ENCODE data around the gene LINC01488.

GRCh38 chr11:69509381-69509780, 27.9 kb downstream of the LINC01488 start:
- no peak for TF ChIP-seq CEBPB (tag; IDR thresholded peaks at IDR 0.05)
- no peak for TF ChIP-seq ZNF175 (CRISPR knock-in tag; IDR thresholded peaks at IDR 0.05; ENCODE audit: low read depth)
- TF ChIP-seq MYC (IDR thresholded peaks at IDR 0.05; ENCODE audit: low read depth, low read length) = no peak
- no peak for TF ChIP-seq MYC (CRISPR knock-in tag; IDR thresholded peaks at IDR 0.05; ENCODE audit: borderline replicate concordance, low read depth)
- no peak for TF ChIP-seq HNRNPK (IDR thresholded peaks at IDR 0.05; ENCODE audit: low read depth, low read length, poor library complexity, severe bottlenecking)
- no peak for TF ChIP-seq ZNF282 (CRISPR knock-in tag; IDR thresholded peaks at IDR 0.05)

Data from K562 (cell line).